ENCODE results near the gene PEX7.
"Not testable (repeated sequence)": the region's sequence is repeated elsewhere in the genome, so short reads cannot be mapped to it uniquely, and the experiment has no call there.

PEX7 gene

DNA sequence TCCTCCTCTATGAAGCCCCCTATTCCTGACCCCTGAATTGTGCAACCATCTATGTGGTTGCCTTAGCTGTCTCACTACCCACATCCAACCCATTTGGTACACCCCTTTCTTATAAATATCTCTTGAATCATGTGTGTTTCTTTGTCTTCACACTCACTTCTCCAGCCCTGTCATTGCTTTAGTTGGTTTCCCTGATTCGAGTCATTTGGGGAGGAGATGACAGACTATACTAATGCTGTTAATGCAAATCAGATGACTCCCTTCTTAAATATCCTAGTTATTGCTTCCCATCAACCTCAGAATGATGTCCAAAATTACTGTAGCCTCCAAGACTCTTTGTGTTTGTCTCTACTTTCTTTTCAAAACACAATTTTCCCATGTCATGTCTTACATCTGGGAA is 122.7 kb downstream of the PEX7 start:
- in situ Hi-C loops (cut with MboI; ENCODE audit: low sequenced_read_pairs) = no loop called here

DNA sequence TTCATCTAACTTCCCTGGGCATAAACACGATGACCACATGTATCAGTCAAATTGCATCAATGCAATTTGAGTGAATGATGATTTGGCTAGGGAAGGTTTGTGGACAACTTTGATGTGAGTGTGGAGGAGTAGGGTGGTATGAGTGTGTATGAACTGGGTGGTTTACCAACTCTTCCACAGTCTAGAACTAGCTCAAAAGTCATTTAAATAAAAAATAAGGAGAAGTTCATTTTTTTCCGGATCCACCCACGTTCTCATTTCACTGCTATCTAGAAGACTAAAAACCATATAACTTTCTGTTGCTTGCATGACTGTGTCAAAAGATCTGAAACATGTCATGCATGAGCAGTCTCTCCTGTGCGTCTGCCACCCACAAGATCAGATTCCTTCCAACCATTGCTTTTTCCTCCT is 123.3 kb downstream of the PEX7 start:
- in situ Hi-C loops (cut with MboI; ENCODE audit: low sequenced_read_pairs) = no loop called here

- in situ Hi-C loops (cut with MboI; ENCODE audit: low sequenced_read_pairs) = no loop called here
Measured at GRCh38 chr6:136947037-136947436, 124.6 kb downstream of the PEX7 start.

DNA sequence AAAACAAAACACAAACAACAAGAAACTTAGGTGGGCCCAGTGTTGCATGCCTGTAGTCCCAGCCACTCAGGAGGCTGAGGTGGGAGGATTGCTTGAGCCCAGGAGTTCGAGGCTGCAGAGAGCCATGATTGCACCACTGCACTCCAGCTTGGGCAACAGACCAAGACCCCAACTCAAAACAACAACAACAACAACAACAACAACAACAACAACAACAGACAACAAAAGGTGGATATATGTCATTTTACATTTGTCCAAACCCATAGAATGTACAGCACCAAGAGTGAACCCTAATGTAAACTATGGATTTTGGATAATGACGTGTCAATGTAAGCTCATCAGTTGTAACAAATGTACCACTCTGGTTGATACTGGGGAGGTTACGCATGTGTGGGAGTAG is 127.6 kb downstream of the PEX7 start:
- in situ Hi-C loops (cut with MboI; ENCODE audit: low sequenced_read_pairs) = not testable (repeated sequence)

- in situ Hi-C loops (cut with MboI; ENCODE audit: low sequenced_read_pairs) = no loop called here
Measured at GRCh38 chr6:136950436-136951126, 128.2 kb downstream of the PEX7 start.

- in situ Hi-C loops (cut with MboI; ENCODE audit: low sequenced_read_pairs) = no loop called here
Measured at GRCh38 chr6:136952714-136953260, 130.4 kb downstream of the PEX7 start.

DNA sequence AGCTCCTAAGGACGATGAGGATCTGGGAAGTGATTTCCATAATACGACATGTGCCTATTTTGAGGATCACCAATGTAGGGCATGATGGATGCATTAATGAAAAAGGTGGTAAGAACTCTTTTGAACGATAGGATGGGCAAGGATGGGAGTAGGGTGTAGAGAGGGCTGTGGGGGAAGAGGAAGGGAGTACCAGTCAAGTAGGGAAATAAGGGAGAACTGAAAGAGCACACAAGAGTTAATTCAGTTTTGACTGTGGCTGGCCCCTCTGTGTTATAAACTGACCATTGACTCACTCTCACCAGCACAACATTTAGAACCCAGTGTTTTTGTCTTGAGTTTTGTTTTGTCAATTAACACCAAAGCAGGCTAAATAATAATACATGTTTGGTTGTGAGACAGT is 132.7 kb downstream of the PEX7 start:
- in situ Hi-C loops (cut with MboI; ENCODE audit: low sequenced_read_pairs) = no loop called here

- in situ Hi-C loops (cut with MboI; ENCODE audit: low sequenced_read_pairs) = no loop called here
Measured at GRCh38 chr6:136956590-136957544, 134.5 kb downstream of the PEX7 start.

GRCh38 chr6:136958168-136958567 is 135.8 kb downstream of the PEX7 start:
- in situ Hi-C loops (cut with MboI; ENCODE audit: low sequenced_read_pairs) = no loop called here

DNA sequence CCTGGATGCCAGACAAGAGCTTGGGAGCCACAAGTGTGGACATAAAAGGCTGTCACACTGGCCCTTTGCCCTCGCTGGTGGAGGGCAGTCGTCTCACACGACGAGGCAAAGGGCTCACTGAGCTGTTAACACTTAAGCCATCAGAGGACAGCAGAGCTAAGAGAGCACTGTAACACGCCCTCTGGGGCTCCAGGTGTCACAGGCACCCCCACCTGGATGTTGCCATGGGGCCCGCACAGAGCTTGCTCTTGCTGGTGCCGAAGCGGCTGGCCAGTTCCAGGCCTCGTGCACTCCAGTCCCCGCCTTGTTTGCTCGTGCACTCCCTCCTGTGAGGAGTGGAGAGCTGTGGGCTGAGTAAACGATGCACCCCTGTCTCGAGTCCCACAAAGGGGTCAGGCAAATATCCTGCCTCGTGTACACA is 137.1 kb downstream of the PEX7 start:
- in situ Hi-C loops (cut with MboI; ENCODE audit: low sequenced_read_pairs) = no loop called here

DNA sequence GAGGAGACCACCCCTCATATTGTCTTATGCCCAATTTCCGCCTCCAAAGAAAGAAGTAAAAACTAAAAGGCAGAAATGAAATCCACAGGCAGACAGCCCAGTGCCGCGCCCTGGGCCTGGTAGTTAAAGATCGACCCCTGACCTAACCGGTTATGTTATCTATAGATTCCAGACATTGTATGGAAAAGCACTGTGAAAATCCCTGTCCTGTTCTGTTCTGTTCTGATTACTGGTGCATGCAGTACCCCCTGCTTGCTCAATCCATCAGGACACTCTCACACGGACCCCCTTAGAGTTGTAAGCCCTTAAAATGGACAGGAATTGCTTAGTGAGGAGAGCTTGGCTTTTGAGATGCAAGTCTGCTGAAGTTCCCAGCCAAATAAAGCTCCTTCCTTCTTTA is 137.5 kb downstream of the PEX7 start:
- in situ Hi-C loops (cut with MboI; ENCODE audit: low sequenced_read_pairs) = not testable (repeated sequence)

DNA sequence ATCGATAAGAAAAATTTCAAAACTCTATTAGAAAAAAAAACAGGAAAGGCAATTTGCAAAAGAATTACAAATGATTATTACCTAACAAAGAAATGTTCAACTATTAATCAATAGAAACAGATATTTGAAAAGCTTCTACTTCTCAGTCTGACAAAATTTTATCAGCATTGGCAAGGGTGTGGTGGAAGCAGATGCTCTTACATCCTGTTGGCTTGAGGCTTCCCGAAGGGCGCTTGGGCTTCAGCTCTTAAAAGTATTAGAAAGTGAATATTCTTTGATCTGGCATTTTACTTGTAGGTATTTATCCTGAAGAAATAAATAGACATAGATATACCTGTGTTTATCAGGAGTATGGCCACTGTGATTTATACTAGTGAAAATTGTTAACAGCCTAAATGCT is 138.4 kb downstream of the PEX7 start:
- in situ Hi-C loops (cut with MboI; ENCODE audit: low sequenced_read_pairs) = no loop called here

GRCh38 chr6:136961848-136962247 is 139.5 kb downstream of the PEX7 start:
- in situ Hi-C loops (cut with MboI; ENCODE audit: low sequenced_read_pairs) = no loop called here

DNA sequence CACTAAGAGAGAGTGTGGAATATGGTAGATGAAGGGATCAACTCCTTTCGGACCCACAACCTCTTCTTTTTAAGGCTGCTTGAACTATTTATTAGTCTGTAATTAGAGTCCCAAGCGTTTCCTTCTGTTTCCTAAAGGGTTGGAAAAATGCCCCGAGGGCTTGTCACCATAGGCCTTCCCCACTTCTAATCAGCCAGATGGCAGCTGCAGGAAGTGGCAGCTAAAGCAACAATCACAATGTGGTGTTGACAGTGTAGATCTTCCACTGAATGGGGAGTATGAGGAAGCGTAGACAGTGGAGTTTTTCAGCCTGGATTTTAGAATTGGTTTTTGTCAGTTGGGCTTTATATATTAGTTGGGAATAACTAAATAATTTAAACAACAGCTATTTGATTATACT is 140.3 kb downstream of the PEX7 start:
- in situ Hi-C loops (cut with MboI; ENCODE audit: low sequenced_read_pairs) = no loop called here

GRCh38 chr6:136963259-136963658 is 140.9 kb downstream of the PEX7 start:
- in situ Hi-C loops (cut with MboI; ENCODE audit: low sequenced_read_pairs) = no loop called here

Measured in HL-60/S4 treated with phorbol 12-myristate 13-acetate at 8.2 ng/mL for 4 days and 3 days (cell line).